Activated gamma-delta T cell treated with Interleukin-2 at 50 U/mL for 16 hours (primary cell): ENCODE data around the gene NDE1.
"Not testable (repeated sequence)": the region's sequence is repeated elsewhere in the genome, so short reads cannot be mapped to it uniquely, and the experiment has no call there.

Experiments
- DNase-seq: peaks from one replicate; pipeline ENCODE4 v3.0.0-alpha.2; 2020

NDE1 gene

DNA sequence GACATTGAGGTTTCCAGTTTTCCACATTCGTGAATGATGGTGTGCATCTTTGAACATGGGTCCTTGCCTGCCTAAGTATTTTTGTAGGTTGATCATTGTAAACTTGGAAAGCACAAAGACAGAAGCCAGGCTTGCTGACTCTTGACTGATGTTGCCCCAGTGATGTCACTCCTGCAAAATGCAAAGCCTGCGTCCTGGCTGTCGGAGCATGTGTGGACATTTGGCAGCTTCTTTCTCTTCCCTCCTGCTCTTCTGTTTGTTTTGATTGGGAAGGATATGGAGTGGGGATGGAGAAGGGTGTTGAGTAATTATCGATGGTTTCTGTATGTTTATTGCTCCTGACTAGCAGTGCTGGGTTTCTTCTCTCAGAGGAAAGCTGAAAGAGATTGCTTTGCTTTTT is 3.2 kb downstream of the NDE1 start:
- no peak for DNase-seq

DNA sequence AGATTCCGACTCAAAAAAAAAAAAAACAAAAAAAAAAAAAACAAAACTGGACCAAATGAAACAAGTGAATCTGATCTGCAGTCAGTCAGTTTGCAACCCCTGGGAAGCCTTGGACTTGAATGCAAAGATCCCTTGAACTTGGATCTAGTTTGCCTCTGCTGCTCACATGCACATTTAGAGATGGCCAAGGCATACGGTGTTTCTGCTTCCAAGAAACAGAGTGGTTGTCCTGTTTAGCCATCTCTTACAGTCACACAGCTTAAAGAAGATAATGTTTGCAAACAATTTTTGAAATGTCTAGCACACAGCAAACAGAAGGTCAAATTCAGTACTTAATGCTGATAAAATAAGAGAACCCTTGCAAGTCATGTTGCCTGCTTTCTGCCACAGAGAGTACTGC is 4.5 kb downstream of the NDE1 start:
- no peak for DNase-seq

DNA sequence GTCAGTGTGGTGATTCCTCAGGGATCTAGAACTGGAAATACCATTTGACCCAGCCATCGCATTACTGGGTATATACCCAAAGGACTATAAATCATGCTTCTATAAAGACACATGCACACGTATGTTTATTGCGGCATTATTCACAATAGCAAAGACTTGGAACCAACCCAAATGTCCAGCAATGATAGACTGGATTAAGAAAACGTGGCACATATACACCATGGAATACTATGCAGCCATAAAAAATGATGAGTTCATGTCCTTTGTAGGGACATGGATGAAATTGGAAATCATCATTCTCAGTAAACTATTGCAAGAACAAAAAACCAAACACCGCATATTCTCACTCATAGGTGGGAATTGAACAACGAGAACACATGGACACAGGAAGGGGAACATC is 5.5 kb downstream of the NDE1 start:
- DNase-seq, result not testable (repeated sequence)

DNA sequence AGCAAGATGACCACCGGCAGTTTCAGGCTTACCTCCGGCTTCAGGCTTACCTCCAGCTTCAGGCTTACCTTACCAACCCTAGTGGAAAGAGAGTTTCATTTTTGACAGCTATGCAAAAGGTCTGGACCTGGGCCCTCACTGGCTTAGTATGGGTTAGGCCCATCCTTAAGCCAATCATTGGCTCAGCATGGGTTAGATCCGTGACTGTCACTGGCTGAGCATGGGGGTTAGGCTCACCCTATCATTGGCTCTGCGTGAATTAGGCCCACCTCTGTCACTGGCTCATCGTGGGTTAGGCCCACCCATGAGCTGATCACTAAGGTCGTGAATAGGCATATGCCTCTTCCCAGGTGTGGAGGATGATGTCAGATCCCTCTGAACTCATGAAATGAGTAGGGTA is 8.1 kb downstream of the NDE1 start:
- DNase-seq, result no peak

DNA sequence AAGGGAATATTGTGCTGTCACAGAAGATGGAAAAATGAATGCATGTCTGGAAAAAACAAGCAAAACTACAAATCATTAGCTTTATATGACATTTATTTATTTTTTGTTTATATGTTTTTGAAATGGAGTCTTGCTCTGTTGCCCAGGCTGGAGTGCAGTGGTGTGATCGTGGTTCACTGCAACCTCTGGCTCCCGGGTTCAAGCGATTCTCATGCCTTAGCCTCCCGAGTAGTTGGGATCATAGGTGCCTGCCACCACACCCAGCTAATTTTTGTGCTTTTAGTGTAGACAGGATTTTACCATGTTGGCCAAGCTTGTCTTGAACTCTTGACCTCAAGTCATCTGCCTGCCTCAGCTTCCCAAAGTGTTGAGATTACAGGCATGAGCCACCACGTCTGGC is 8.5 kb downstream of the NDE1 start:
- DNase-seq, result no peak

DNA sequence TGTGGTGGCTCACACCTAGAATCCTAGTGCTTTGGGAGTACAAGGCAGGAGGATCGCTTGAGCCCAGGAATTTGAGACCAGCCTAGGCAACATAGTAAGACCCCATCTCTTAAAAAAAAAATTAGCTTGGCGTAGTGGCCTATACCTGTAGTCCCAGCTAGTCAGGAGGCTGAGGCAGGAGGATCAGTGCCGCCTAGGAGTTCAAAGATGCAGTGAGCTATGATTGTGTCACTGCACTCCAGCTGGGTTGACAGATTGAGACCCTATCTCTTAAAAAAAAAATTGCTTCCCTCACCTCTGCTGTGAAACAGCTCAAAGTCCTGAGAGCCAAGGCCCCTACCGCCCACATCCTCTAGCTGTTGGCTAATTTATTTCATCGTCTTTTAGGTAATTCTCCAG is 10.2 kb downstream of the NDE1 start:
- no peak for DNase-seq

DNA sequence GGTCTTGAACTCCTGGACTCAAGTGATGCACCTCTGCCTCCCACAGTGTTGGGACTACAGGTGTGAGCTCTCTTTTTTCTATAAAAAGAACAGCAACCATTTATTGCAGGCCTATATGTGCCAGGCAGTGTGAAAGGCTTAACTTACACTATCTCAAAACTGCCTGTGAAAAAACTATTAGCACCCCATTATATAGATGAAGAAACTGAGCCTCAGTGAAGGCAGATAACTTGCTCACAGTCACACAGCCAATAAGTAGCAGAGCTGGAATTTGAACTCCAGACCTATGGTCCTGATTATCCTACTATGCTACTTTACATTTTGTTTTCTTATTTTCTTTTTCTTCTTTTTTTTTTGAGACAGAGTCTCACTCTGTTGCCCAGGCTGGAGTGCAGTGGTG is 15.1 kb downstream of the NDE1 start:
- no peak for DNase-seq

DNA sequence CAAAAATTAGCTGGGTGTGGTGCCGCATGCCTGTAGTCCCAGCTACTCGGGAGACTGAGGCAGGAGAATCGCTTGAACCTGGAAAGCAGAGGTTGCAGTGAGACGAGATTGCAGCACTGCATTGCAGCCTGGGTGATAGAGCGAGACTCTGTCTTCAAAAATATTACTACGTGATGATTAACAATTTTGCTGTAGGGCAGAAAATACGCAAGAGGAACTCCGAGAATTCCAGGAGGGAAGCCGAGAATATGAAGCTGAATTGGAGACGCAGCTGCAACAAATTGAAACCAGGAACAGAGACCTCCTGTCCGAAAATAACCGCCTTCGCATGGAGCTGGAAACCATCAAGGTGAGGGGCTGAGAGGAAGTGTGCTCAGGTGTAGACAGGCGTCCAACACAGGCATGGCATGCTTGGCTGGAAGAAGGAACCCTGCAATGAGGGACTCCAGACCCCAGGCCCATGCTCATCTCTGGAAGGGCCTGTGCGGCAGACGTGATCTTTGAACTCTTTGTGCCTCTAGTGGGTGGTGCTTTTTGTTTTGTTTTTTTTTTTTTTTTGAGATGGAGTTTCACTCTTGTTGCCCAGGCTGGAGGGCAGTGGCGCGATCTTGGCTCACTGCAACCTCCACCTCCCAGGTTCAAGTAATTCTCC is 17.2 kb downstream of the NDE1 start:
- DNase-seq, result no peak

DNA sequence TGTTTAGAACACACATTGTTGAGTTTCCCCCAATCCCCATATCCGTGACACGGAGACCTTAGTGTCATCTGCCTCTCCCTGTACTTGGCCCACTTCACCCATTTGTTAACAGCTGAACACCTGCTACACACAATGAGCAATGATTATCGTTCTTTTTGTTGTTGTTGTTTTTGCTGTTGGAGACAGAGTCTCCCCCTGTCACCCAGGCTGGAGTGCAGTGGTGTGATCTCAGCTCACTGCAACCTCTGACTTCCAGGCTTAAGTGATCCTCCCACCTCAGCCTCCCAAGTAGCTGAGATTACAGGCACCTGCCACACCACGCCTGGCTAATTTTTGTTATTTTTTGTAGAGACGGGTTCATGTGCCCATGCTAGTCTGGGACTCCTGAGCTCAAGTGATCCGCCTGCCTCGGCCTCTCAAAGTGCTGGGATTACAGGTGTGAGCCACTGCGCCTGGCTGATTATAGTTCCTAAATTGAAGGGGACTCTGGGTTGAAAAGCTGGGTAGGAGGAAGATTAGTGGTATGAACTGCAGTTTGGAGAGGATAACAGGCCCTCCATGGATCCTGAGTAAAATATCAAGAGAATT is 21.6 kb downstream of the NDE1 start:
- DNase-seq, result no peak

DNA sequence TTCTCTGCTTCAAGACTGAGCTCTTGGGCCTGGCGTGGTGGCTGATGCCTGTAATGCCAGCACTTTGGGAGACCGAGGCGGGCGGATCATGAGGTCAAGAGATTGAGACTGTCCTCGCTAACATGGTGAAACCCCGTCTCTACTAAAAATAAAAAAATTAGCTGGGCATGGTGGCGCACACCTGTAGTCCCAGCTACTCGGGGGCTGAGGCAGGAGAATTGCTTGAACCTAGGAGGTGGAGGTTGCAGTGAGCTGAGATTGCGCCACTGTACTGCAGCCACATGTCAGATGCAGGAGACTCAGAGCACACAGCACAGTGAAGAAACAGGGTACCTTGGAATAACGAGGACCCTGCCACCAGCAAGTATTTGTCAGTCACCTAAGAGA is 22.1 kb downstream of the NDE1 start:
- DNase-seq, result not testable (repeated sequence)

DNA sequence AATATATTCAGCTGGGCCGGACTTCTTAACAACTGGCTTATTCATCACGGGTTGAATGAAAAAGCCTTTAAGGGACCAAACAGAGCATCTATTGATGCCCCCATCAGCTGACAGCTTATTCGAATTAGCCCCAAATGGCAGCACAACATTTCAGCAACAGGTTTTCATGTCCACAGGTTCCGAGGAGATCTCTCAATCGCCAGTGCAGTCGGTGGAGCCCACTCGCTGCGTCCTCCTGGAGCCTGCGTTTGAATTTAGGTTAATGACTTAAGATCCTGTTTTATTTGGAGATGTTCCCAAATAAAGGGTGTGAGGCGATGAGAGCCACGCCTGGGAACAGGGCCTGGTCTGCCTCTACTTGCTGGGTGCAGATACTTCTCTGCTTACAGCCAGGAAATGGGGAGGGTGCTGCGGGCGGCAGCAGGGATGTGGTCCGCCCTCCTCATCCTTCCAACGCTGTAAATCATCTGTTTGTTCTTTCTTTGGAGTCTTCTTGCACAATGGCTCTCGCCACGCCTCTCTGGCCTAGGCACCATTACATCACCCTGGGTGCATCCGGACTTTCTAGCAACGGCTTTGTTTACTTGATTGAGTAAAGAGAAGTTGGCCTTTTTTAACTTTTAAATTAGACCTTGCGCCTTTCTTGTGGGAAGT is 22.6 kb downstream of the NDE1 start:
- peak; percentile 67 for DNase-seq

DNA sequence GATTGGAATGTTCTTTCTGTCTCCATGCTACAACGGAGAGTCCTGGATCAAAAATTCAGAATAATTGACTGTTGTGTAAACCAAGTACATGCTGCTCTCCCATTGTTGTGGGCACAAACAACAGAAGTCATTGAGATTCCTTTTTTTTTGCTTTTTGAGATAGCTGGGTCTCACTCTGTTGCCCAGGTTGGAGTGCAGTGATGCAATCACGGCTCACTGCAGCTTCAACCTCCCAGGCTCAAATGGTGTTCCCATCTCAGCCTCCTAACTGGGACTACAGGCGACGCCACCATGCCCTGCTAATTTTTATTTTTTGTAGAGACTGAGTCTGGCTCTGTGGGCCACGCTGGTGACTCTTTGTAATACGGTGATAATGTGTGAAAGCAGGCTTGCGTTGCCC is 24.5 kb downstream of the NDE1 start:
- DNase-seq, result no peak

DNA sequence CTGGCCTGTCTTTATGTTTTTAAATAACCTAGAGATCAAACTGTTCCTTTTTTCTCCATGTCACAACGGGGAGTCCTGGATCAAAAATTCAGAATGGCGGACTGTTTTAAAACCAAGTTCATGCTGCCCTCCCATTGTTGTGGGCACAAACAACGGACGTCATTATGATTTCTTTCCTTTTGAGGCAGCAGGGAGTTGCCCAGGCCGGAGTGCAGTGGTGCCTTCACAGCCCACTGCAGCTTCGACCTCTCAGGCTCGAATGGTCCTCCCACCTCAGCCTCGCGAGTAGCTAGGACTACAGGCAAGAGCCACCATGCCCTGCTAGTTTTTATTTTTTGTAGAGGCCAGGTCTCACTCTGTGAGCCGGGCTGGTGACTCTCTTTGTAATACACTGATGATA is 26.5 kb downstream of the NDE1 start:
- no peak for DNase-seq

DNA sequence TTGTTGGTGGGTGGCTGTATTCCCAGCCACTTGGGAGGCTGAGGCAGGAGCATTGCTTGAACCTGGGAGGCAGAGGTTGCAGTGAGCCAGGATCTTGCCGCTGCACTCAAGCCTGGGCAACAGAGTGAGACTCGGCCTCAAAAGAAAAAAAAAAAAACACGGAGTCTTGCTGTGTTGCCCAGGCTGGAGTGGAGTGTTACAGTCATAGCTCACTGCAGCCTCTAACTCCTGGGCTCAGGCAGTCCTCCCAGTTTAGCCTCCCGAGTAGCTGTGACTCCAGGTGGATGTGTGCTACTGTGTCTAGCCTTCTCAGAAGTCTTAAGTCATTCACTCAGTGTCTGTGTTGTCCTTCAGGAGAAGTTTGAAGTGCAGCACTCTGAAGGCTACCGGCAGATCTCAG is 27.4 kb downstream of the NDE1 start:
- DNase-seq, result no peak

DNA sequence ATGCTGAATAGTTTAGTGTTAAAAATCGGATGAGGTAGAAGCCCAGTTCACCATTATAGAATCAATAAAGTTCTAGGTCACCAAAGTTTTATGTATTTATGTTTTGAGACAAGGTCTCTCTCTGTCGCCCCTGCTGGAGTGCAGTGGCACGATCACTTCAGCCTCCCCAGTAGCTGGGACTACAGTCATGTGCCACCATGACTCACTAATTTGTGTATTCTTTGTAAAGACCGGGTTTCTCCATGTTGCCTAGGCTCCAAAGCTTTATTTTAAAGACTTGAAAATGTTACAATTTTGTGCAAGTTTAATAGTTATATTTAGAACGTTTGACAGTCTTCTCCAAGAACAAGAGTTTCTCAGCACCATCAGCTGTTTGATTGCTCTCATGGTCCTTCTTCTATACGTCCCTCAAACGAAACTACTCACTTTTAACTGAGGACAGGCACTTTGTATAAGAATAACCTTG is 32.1 kb downstream of the NDE1 start:
- DNase-seq, result no peak

DNA sequence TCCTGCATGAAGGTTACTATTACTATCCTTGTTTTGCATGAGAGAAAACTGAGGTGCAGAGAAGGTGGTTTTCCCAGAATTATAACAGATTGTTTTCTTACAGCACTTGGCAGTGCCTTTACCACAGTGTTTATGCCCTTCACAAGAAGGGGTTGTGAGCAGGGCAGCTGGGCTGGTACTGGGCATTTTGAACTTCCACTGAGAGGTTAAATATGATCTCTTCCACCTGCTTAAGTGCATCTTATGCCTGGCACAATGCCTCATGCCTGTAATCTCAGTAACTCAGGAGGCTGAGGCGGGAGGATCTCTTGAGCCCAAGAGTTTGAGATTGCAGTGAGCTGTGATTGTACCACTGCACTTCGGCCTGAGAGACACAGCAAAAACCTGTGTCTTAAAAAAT is 36.2 kb downstream of the NDE1 start:
- no peak for DNase-seq

DNA sequence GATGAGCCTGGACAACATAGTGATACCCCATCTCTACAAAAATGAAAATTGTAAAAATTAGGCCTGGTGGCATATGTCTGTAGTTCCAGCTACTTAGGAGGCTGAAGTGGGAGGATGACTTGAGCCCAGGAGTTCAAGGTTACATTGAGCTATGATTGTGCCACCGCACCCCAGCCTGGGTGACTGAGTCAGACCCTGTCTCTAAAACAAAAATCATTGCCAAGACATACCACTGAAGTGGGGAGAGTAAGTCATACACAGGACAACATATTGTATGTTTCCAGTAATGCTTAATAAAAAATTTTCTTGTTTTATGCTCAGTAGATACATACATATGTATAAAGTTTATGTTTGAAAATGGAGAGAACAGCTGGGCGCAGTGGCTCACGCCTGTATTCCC is 39.2 kb downstream of the NDE1 start:
- DNase-seq, result no peak

DNA sequence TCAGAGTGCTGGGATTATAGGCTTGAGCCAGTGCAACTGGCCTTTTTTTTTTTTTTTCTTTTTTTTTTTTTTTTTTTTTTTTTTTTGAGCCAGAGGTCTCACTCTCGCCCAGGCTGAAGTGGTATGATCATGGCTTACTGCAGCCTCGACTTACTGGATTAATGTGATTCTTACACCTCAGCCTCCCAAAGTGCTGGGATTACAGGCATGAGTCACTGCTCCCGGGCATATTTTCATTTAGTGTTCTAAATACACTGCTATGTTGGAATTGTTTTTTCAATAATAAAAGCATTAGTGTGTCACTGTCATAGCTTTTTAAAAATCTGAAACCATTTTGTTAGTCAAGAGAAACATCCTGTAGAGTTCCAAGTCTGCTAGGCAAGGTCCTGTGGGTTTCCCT is 40.3 kb downstream of the NDE1 start:
- DNase-seq, result no peak

DNA sequence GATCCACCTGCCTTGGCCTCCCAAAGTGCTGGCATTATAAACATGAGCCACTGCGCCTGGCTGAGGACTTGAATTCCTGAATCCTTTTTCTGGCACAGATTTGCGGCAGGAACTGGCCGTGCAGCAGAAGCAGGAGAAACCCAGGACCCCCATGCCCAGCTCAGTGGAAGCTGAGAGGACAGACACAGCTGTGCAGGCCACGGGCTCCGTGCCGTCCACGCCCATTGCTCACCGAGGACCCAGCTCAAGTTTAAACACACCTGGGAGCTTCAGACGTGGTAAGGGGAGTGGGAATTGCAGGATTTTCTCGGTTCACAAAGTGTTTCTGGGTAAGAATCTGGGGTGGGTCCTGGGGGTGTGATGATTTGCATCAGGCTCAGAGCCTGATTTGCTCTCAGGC is 41.0 kb downstream of the NDE1 start:
- no peak for DNase-seq

DNA sequence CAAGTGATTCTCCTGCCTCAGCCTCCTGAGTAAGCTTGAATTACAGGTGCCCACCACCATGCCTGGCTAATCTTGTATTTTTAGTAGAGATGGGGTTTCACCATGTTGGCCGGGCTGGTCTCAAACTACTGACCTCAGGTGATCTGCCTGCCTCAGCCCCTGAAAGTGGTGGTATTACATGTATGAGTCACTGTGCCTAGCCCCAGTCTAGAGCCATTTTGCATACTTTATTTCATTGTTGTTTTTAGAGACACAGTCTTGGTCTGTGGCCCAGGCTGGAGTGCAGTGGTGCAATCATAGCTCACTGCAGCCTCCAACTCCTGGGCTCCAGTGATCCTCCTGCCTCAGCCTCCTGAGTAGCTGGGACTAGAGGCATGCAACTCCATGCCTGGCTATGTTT is 42.5 kb downstream of the NDE1 start:
- not testable (repeated sequence) for DNase-seq

DNA sequence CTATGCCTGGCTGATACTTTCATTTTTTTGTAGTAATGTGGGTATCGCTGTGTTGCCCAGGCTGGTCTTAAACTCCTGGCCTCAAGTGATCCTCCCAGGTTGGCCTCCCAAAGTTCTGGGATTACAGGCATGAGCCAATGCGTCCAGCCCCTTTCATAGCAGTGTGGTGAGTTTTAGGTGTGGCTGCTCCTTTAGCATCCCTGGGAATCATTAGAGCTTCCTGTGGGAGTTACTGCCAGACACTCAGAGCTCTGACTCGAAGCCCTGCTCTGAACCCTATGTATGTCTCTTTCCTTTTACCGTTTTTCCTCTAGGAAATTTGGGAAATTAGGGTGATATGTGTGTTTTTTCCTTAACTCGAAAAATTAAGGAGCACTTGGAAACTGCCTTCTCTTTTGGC is 44.5 kb downstream of the NDE1 start:
- no peak for DNase-seq

DNA sequence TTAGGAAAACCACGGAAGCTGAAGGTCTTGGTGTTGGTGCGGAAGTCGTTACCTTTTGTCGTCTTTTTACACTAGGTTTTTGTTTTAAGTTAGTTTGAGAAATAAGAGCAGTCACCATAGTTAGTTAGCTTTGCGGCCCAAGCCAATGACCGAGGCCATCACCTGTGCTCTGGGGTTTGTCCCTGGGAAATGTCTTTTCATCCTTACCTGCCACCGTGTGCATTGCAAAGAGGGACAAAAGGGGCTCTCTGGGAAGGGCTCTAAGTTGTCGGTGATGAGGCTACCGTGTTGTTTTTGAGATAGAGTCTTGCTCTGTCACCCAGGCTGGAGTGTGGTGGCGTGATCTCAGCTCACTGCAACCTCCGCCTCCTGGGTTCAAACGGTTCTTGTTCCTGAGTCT is 49.8 kb downstream of the NDE1 start:
- DNase-seq, result no peak

DNA sequence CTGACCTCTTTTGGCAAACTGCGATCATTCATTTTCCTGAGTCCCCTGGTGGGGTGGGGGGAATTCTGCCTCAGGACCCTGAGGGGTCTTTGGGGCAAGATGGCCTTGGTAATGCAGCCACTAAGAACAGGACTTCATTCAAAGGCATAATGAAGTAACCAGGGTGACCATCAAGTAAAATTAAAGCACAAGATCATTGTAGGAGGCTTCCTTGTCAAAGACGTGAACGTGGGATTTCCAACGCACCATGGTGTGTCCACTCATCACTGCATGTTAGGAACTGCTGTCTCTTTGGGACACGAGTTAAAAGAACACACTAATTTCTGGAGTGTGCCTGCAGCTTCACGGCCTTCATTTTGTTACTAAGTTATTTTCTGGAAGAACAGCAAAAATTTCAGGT is 51.3 kb downstream of the NDE1 start:
- no peak for DNase-seq
